A673 (cell line): ENCODE results near the gene THSD7B.

Experiments used
- EZH2 ChIP-seq: fragments of 200-600 bp; sonication (generic); IDR thresholded peaks from 2 replicates; pipeline ENCODE4 v1.6.1; 2017; ENCODE audit warnings: borderline replicate concordance, low read depth, mild to moderate bottlenecking, mixed read lengths, antibody characterized with exemption, low read length; ENCODE audit not compliant: poor library complexity, severe bottlenecking
- TF ChIP-seq, protein P1 (sequence below): fragments of 300-800, 200-600 bp; sonication (generic); conservative IDR thresholded peaks from 2 replicates; pipeline ENCODE4 v1.5.1; 2017; ENCODE audit warnings: low read depth, mild to moderate bottlenecking, antibody characterized with exemption, low read length, moderate library complexity, mixed read lengths

- TF ChIP-seq, protein P1, sequence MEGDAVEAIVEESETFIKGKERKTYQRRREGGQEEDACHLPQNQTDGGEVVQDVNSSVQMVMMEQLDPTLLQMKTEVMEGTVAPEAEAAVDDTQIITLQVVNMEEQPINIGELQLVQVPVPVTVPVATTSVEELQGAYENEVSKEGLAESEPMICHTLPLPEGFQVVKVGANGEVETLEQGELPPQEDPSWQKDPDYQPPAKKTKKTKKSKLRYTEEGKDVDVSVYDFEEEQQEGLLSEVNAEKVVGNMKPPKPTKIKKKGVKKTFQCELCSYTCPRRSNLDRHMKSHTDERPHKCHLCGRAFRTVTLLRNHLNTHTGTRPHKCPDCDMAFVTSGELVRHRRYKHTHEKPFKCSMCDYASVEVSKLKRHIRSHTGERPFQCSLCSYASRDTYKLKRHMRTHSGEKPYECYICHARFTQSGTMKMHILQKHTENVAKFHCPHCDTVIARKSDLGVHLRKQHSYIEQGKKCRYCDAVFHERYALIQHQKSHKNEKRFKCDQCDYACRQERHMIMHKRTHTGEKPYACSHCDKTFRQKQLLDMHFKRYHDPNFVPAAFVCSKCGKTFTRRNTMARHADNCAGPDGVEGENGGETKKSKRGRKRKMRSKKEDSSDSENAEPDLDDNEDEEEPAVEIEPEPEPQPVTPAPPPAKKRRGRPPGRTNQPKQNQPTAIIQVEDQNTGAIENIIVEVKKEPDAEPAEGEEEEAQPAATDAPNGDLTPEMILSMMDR = no peak
- no peak for TF ChIP-seq EZH2
These were observed 326.4 kb downstream of the THSD7B start for GRCh38 chr2:137091704-137092103.
